ENCODE data around the gene IL16. TPM values are rescaled to one million over a fixed set of nuclear protein-coding genes. Genes with fewer than 3 reads are reported as not detected.
"Not testable (repeated sequence)": the region's sequence is repeated elsewhere in the genome, so short reads cannot be mapped to it uniquely, and the experiment has no call there.

IL16 gene
- total and polyA plus RNA-seq, 4 experiments from 2014 or later = 190 to 400 (median 362) TPM

DNA sequence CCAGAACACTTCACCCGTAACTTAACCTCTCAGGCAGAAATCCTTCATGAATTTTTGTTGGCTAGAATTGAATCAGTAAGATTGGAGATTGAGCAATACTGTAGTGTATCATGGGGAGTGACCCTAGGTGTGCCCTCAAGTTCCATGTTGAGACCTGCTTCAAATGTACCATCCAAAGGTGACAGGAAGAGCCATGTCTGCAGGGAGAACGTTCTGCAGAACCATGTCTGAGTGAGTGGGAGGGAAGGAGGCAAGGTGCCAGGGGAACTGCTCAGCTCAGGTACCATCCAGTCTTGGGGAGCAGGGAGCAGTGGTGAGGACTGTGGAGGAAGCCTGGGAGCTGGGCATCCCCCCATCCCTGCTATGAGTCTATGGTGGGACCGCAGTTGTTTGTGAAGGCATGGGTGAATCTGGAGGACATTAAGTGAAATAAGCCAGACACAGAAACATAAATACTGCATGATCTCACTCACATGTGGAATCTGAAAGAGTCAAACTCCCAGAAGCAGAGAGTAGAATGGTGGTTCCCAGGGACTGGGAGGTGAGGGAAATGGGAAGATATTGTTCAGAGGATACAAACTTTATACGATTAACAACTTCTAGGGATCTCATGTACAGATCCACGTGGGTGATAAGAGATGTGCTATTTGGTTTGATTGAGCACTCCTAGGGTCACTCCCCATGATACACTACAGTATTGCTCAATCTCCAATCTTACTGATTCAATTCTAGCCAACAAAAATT lies 39.3 kb upstream of the IL16 start:
- Histone ChIP-seq H3K36me3 (ENCODE audit: insufficient read depth, low read length) (no peaks in the 10 kb centered on the region), H3K9me3 (ENCODE audit: control insufficient read depth in 1 of 2, low read length in 2 of 2) (no peaks in the 10 kb centered on the region), H3K27me3 (ENCODE audit: insufficient read depth, low read length) (peaks cover 4% of the 10 kb centered on the region), H3K27ac (ENCODE audit: low read depth, low read length) (no peak overlapping the region), H3K4me3 (ENCODE audit: low read length in 2 of 2) (no peak overlapping the region), H3K4me1 (ENCODE audit: insufficient read depth, low read length) (peaks cover 14% of the 10 kb centered on the region)
- Mint-ChIP-seq H3K27me3 (peaks cover 1 to 11% of the 10 kb centered on the region in 2 donors), H3K36me3 (no peaks in the 10 kb centered on the region), H3K27ac (no peak overlapping the region), H3K9me3 (no peaks in the 10 kb centered on the region), H3K4me3 (no peak overlapping the region), H3K4me1 (peaks cover 12 to 19% (median 15%) of the 10 kb centered on the region in 4 donors)
- POLR2A ChIA-PET (ENCODE audit: partially characterized antibody) = no interaction called here
- intact Hi-C loops (cut with micrococcal nuclease) = loop anchor here (10.0 kb wide), 1 partner anchor 177 kb away; no protein-coding TSS in a partner anchor
- CTCF ChIA-PET (ENCODE audit: partially characterized antibody) = interaction anchor here (0.8 to 8.0 kb wide), 6 partner anchors 13 to 244 kb away, joined by 3 to 120 read pairs (median 6); no protein-coding TSS in a partner anchor
- DNase-seq = no peak

DNA sequence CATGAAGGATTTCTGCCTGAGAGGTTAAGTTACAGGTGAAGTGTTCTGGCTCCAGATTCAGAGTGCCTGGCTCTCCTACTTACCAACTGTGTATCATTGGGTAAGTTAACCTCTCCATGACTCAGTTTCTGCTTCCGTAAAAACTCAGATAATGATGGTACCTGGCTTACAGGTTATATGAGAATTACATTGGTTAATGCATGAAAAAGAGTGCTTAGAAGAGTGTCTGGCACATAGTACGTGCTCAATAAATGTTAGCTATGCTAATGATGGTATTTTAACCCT lies 38.8 kb upstream of the IL16 start:
- Histone ChIP-seq H3K27ac (ENCODE audit: low read depth, low read length) (no peak overlapping the region), H3K27me3 (ENCODE audit: insufficient read depth, low read length) (peaks cover 4% of the 10 kb centered on the region), H3K4me1 (ENCODE audit: insufficient read depth, low read length) (peaks cover 14% of the 10 kb centered on the region), H3K4me3 (ENCODE audit: low read length in 2 of 2) (no peak overlapping the region), H3K36me3 (ENCODE audit: insufficient read depth, low read length) (no peaks in the 10 kb centered on the region), H3K9me3 (ENCODE audit: control insufficient read depth in 1 of 2, low read length in 2 of 2) (no peaks in the 10 kb centered on the region)
- DNase-seq = no peak
- Mint-ChIP-seq H3K4me1 (peaks cover 13 to 23% (median 17%) of the 10 kb centered on the region in 4 donors), H3K27ac (no peak overlapping the region), H3K36me3 (no peaks in the 10 kb centered on the region), H3K27me3 (peaks cover 4 to 13% of the 10 kb centered on the region in 2 donors), H3K4me3 (no peak overlapping the region), H3K9me3 (no peaks in the 10 kb centered on the region)
- POLR2A ChIA-PET (ENCODE audit: partially characterized antibody) = no interaction called here
- intact Hi-C loops (cut with micrococcal nuclease) = loop anchor here (10.0 kb wide), 1 partner anchor 177 kb away; no protein-coding TSS in a partner anchor
- CTCF ChIA-PET (ENCODE audit: partially characterized antibody) = interaction anchor here (8.0 kb wide), 1 partner anchor 111 kb away, joined by 120 read pairs; no protein-coding TSS in a partner anchor

DNA sequence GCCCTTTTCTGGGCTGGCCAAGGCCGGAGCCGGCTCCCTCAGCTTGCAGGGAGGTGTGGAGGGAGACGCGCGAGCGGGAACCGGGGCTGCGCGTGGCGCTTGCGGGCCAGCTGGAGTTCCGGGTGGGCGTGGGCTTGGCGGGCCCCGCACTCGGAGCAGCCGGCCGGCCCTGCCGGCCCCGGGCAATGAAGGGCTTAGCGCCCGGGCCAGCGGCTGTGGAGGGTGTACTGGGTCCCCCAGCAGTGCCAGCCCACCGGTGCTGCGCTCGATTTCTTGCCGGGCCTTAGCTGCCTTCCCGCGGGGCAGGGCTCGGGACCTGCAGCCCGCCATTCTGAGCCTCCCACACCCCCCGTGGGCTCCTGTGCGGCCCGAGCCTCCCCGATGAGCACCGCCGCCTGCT lies 38.1 kb upstream of the IL16 start:
- H3K36me3 ChIP-seq (ENCODE audit: insufficient read depth, low read length); H3K27ac ChIP-seq (ENCODE audit: low read depth, low read length); H3K27me3 ChIP-seq (ENCODE audit: insufficient read depth, low read length); H3K36me3 Mint-ChIP-seq; H3K4me3 Mint-ChIP-seq; H3K4me3 ChIP-seq (ENCODE audit: low read length in 2 of 2); H3K27ac Mint-ChIP-seq; H3K9me3 ChIP-seq (ENCODE audit: control insufficient read depth in 1 of 2, low read length in 2 of 2); POLR2A ChIA-PET (ENCODE audit: partially characterized antibody); DNase-seq; H3K9me3 Mint-ChIP-seq: not testable (repeated sequence)
- H3K27me3 Mint-ChIP-seq = peaks cover 4 to 13% of the 10 kb centered on the region in 2 donors
- peaks cover 13 to 23% (median 17%) of the 10 kb centered on the region in 4 donors for H3K4me1 Mint-ChIP-seq
- CTCF ChIA-PET (ENCODE audit: partially characterized antibody) = interaction anchor here (8.0 kb wide), 1 partner anchor 110 kb away, joined by 120 read pairs; no protein-coding TSS in a partner anchor
- intact Hi-C loops (cut with micrococcal nuclease) = loop anchor here (10.0 kb wide), 1 partner anchor 176 kb away; no protein-coding TSS in a partner anchor
- peaks cover 14% of the 10 kb centered on the region for H3K4me1 ChIP-seq (ENCODE audit: insufficient read depth, low read length)

DNA sequence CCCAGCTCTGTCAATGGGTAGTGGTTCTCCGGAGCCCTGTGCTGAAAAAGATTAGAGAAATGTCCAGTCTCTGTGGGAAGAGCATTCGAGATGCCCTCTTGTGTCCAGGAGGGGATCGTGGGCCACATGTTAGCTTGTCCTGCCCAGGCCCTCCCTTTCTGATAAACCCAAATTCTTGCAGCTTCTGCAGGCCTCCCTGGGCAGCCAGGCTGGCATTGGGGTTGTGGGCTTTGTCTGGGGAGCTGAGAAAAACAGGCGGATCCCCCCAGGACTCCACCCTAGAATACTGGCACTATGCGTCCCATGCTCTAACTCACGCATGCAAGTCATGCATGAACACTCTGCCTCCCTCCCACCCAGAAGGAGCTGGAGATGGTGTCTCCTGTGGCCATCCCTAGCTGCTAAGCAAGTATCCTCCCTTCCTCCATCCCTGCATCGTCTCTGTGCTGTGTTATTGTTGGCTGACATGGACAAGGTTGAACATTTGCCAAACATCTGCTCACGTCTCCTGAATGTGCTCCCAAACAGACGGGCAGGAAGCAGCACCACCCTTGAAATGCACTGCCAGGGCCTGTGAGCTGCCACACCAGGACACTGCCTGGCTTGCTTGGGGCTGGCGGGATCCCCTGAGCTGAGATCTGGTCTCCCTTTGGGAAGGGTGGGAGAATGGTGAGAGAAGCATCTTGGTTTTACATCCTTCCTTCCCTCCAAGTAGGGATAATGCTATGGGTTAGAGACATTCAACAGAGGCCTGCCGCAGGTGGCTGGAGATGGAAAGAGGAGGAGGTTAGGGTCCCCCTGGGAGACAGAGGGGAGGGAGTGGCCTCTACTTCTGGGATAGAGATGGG lies 36.1 kb upstream of the IL16 start:
- Mint-ChIP-seq H3K36me3 (no peaks in the 10 kb centered on the region), H3K9me3 (no peaks in the 10 kb centered on the region), H3K4me3 (peak overlapping the region in 1 of 8 donors; percentile 40), H3K27me3 (peaks cover 4 to 19% of the 10 kb centered on the region in 2 donors), H3K4me1 (peaks cover 13 to 23% (median 18%) of the 10 kb centered on the region in 4 donors), H3K27ac (no peak overlapping the region)
- ChIA-PET CTCF (ENCODE audit: partially characterized antibody) (interaction anchor here (1.0 to 2.7 kb wide), 2 partner anchors 11 to 105 kb away, joined by 3 to 14 read pairs; no protein-coding TSS in a partner anchor), POLR2A (ENCODE audit: partially characterized antibody) (no interaction called here)
- Histone ChIP-seq H3K27me3 (ENCODE audit: insufficient read depth, low read length) (peaks cover 4% of the 10 kb centered on the region), H3K4me3 (ENCODE audit: low read length in 2 of 2) (no peak overlapping the region), H3K4me1 (ENCODE audit: insufficient read depth, low read length) (peaks cover 14% of the 10 kb centered on the region), H3K36me3 (ENCODE audit: insufficient read depth, low read length) (no peaks in the 10 kb centered on the region), H3K27ac (ENCODE audit: low read depth, low read length) (no peak overlapping the region), H3K9me3 (ENCODE audit: control insufficient read depth in 1 of 2, low read length in 2 of 2) (no peaks in the 10 kb centered on the region)
- no peak for DNase-seq
- intact Hi-C loops (cut with micrococcal nuclease) = no loop called here

DNA sequence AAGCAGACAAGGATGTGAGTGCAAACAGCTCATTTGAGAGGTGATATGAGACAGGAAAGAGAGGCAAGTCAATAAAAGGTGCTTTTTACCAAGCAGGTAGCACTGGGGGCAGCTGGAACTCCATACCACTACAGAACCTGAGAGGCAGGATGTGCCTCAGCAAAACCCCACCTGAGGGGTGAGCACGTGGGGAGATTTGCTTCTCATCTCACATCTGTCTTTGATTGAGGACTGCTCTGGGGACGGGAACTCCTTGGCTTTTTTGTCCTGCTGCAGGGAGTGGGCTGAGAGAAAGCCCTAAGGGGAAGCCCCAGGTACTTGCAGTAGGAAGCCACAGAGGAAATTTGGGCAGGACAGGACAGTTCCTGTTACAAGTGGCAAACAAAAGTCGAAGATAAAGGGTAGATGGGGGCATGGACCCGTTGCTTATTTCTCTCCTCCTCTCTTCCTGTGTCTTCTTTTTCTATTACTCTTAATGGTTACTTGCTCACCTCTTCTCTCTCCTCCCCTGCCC lies 35.5 kb upstream of the IL16 start:
- CTCF ChIA-PET (ENCODE audit: partially characterized antibody) = interaction anchor here (2.7 kb wide), 1 partner anchor 105 kb away, joined by 14 read pairs; no protein-coding TSS in a partner anchor
- H3K4me1 Mint-ChIP-seq = peaks cover 12 to 23% (median 18%) of the 10 kb centered on the region in 4 donors

DNA sequence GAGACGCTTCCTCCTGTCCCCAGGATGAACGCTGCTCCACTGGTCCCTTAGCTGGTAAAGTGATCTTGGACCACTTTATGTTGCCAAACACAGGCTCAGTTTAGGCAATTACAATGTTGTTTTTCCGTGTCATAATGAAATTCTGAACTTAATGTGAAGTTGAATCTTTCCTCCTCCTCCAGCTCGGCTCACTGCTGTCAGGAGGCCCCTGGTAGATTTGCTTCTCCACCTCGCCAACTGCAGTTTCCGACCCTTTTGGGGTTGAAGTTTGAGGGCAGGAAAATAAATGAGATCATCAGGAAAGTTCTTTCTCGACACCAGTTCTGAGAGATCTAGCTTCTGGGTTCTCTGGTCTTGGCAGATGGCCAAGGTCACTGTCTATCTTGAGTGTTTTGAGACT lies 34.8 kb upstream of the IL16 start:
- peaks cover 4 to 19% of the 10 kb centered on the region in 2 donors for H3K27me3 Mint-ChIP-seq
- Histone ChIP-seq H3K36me3 (ENCODE audit: insufficient read depth, low read length) (no peaks in the 10 kb centered on the region), H3K27me3 (ENCODE audit: insufficient read depth, low read length) (peaks cover 4% of the 10 kb centered on the region), H3K27ac (ENCODE audit: low read depth, low read length) (no peak overlapping the region), H3K4me1 (ENCODE audit: insufficient read depth, low read length) (peaks cover 14% of the 10 kb centered on the region), H3K4me3 (ENCODE audit: low read length in 2 of 2) (no peak overlapping the region), H3K9me3 (ENCODE audit: control insufficient read depth in 1 of 2, low read length in 2 of 2) (no peaks in the 10 kb centered on the region)
- ChIA-PET POLR2A (ENCODE audit: partially characterized antibody) (no interaction called here), CTCF (ENCODE audit: partially characterized antibody) (interaction anchor here (2.7 kb wide), 1 partner anchor 104 kb away, joined by 14 read pairs; no protein-coding TSS in a partner anchor)
- H3K9me3 Mint-ChIP-seq = no peaks in the 10 kb centered on the region
- H3K4me1 Mint-ChIP-seq = peaks cover 12 to 23% (median 18%) of the 10 kb centered on the region in 4 donors
- H3K4me3 Mint-ChIP-seq = peak overlapping the region in 1 of 8 donors; percentile 8
- intact Hi-C loops (cut with micrococcal nuclease) = no loop called here
- H3K36me3 Mint-ChIP-seq = no peaks in the 10 kb centered on the region
- no peak for DNase-seq
- no peak overlapping the region for H3K27ac Mint-ChIP-seq

More for the DNA sequence above, 35.5 kb upstream of the IL16 start:
- H3K4me3 Mint-ChIP-seq = peak overlapping the region in 3 of 8 donors; percentile 23 to 44 (median 38)
- Histone ChIP-seq H3K4me3 (ENCODE audit: low read length in 2 of 2) (no peak overlapping the region), H3K9me3 (ENCODE audit: control insufficient read depth in 1 of 2, low read length in 2 of 2) (no peaks in the 10 kb centered on the region), H3K4me1 (ENCODE audit: insufficient read depth, low read length) (peaks cover 14% of the 10 kb centered on the region), H3K27ac (ENCODE audit: low read depth, low read length) (no peak overlapping the region), H3K36me3 (ENCODE audit: insufficient read depth, low read length) (no peaks in the 10 kb centered on the region), H3K27me3 (ENCODE audit: insufficient read depth, low read length) (peaks cover 4% of the 10 kb centered on the region)
- intact Hi-C loops (cut with micrococcal nuclease) = no loop called here
- DNase-seq = no peak
- no peaks in the 10 kb centered on the region for H3K36me3 Mint-ChIP-seq
- H3K9me3 Mint-ChIP-seq = no peaks in the 10 kb centered on the region
- H3K27ac Mint-ChIP-seq = peak overlapping the region in 1 of 7 donors; percentile 41
- H3K27me3 Mint-ChIP-seq = peaks cover 4 to 19% of the 10 kb centered on the region in 2 donors
- POLR2A ChIA-PET (ENCODE audit: partially characterized antibody) = no interaction called here

Data from CD4-positive, alpha-beta memory T cell (primary cell).